Stomach (tissue), 4 donors: ENCODE results near the gene CATSPER1.

ENCODE experiments used
- CTCF ChIP-seq, 7 experiments: fragments of 450-650 bp in 4 of 7; fragments of 200-600 bp in 3 of 7; sonication (generic) in 3 of 7; IDR thresholded peaks; one replicate each; pipeline ENCODE4 v1.5.1; 2016 to 2019; ENCODE audit warnings: antibody characterized with exemption in 7 of 7, control low read depth in 2 of 7, mild to moderate bottlenecking in 1 of 7
- EP300 ChIP-seq: sonication (generic); formaldehyde crosslinking; IDR thresholded peaks from one replicate; pipeline ENCODE4 v1.6.1; 2017; ENCODE audit warnings: antibody characterized with exemption
- POLR2A ChIP-seq, 4 donors: fragments of 450-650 bp; IDR thresholded peaks; one replicate each; pipeline ENCODE4 v1.6.1; 2016; ENCODE audit warnings: antibody characterized with exemption in 4 of 4, control low read depth in 2 of 4, mild to moderate bottlenecking in 1 of 4, moderate library complexity in 1 of 4
- POLR2AphosphoS5 ChIP-seq, 3 donors: sonication (generic); formaldehyde crosslinking; IDR thresholded peaks; one replicate each; pipeline ENCODE4 v1.6.1; 2016; ENCODE audit warnings: antibody characterized with exemption in 3 of 3

- TF ChIP-seq CTCF (IDR thresholded peaks at IDR 0.05): no peak
- no peak for TF ChIP-seq POLR2A (IDR thresholded peaks at IDR 0.05)
- TF ChIP-seq EP300: no peak
- no peak for TF ChIP-seq POLR2AphosphoS5 (IDR thresholded peaks at IDR 0.05)
These were observed 48.5 kb downstream of the CATSPER1 start for GRCh38 chr11:65977621-65978390.
